ENCODE measurements around the gene CD40.

DNA sequence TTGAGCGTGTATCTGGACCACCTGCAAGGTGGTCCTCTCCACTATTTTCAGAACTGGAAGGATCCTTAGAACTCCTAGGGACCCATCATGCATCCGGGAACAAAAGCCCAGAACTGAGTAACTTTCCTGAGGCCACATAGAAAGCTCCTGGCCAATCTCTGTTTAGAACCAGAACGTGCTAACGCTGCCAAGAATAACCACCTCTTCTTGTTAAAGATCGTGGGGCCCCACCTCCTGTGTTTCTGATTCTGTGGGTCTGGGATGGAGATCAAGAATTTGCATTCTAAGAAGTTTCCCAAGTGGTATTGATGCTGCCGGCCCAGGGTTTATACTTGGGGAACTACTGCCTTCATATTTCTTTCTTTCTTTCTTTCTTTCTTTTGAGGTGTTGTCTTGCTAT, 13.3 kb downstream of the CD40 start:
- TF ChIP-seq, protein P1, sequence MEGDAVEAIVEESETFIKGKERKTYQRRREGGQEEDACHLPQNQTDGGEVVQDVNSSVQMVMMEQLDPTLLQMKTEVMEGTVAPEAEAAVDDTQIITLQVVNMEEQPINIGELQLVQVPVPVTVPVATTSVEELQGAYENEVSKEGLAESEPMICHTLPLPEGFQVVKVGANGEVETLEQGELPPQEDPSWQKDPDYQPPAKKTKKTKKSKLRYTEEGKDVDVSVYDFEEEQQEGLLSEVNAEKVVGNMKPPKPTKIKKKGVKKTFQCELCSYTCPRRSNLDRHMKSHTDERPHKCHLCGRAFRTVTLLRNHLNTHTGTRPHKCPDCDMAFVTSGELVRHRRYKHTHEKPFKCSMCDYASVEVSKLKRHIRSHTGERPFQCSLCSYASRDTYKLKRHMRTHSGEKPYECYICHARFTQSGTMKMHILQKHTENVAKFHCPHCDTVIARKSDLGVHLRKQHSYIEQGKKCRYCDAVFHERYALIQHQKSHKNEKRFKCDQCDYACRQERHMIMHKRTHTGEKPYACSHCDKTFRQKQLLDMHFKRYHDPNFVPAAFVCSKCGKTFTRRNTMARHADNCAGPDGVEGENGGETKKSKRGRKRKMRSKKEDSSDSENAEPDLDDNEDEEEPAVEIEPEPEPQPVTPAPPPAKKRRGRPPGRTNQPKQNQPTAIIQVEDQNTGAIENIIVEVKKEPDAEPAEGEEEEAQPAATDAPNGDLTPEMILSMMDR (conservative IDR thresholded peaks at IDR 0.05; ENCODE audit: low read depth, low read length): no peak
- TF ChIP-seq MXI1 (IDR thresholded peaks at IDR 0.05; ENCODE audit: borderline replicate concordance, low read depth, low read length): no peak
- TF ChIP-seq, protein P2, sequence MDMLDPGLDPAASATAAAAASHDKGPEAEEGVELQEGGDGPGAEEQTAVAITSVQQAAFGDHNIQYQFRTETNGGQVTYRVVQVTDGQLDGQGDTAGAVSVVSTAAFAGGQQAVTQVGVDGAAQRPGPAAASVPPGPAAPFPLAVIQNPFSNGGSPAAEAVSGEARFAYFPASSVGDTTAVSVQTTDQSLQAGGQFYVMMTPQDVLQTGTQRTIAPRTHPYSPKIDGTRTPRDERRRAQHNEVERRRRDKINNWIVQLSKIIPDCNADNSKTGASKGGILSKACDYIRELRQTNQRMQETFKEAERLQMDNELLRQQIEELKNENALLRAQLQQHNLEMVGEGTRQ (IDR thresholded peaks at IDR 0.05; ENCODE audit: low read depth, low read length): no peak
- no peak for TF ChIP-seq POLR2A (IDR thresholded peaks at IDR 0.05; ENCODE audit: low read depth, low read length)
- no peak for TF ChIP-seq CEBPB (IDR thresholded peaks at IDR 0.05; ENCODE audit: low read depth, low read length)

All from IMR-90 (cell line).